ENCODE measurements around the gene NT5C1B. TPM values are rescaled to one million over a fixed set of nuclear protein-coding genes. Genes with fewer than 3 reads are reported as not detected.

Gene NT5C1B
- total RNA-seq, 4 donors from 2014 or later, result not detected

DNA sequence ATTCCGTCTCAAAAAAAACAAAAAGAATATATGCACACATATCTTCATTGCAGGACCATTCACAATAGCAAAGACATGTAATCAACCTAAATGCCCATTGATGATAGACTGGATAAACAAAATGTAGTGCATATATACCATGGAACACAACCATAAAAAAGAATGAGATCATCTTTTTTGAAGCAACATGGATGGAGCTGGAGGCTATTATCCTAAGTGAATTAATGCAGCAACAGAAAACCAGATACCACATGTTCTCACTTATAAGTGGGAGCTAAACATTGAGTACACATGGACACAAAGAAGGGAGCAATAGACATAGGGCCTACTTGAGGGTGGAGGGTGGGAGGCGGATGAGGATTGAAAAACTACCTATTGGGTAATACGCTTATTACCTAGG, 8.8 kb downstream of the NT5C1B start:
- Histone ChIP-seq H3K9me3 (no peaks in the 10 kb centered on the region), H3K36me3 (no peaks in the 10 kb centered on the region), H3K27me3 (no peaks in the 10 kb centered on the region), H3K4me3 (no peak overlapping the region), H3K27ac (no peak overlapping the region), H3K4me1 (no peaks in the 10 kb centered on the region)
- TF ChIP-seq CTCF (IDR thresholded peaks at IDR 0.05) (no peak), POLR2A (IDR thresholded peaks at IDR 0.05) (no peak)
- DNase-seq, result no peak

- DNase-seq, result no peak
- Histone ChIP-seq H3K4me1 (no peaks in the 10 kb centered on the region), H3K27ac (no peak overlapping the region), H3K27me3 (no peaks in the 10 kb centered on the region), H3K36me3 (no peaks in the 10 kb centered on the region), H3K4me3 (no peak overlapping the region), H3K9me3 (no peaks in the 10 kb centered on the region)
- TF ChIP-seq CTCF (IDR thresholded peaks at IDR 0.05) (no peak), POLR2A (IDR thresholded peaks at IDR 0.05) (no peak)
Observed at GRCh38 chr2:18578033-18578432, 11.3 kb downstream of the NT5C1B start.

DNA sequence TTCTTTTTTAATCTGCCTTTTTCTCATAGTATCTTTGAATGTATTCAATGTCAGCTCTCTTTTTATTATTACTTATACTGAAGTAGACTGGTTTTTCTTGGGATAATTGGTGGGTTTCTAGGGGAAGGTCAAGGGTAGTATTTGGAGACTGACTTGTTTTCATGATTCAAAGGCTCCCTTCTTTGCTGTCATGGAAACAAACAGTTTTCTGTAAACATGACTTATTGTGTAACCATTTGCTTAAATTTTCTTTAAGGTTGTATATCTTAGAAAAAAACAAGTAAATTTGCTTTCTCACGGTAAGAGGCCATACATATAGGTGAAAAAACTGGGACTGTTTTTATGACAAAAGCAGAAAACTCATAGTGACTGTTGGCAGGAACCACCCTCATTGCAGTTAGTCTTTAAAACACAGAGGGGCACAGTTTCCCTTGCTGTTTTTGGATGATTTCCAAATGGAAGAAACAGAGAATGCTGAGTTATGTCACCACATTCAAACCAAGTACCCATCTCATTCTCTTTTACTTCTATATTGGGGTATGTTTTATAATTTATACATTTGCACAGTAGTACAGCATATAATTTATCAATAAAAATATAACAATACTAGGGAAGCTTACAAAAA, 23.1 kb downstream of the NT5C1B start:
- DNase-seq, result no peak
- H3K36me3 ChIP-seq, result no peaks in the 10 kb centered on the region
- H3K27me3 ChIP-seq, result no peaks in the 10 kb centered on the region
- H3K4me3 ChIP-seq, result no peak overlapping the region
- no peaks in the 10 kb centered on the region for H3K4me1 ChIP-seq
- no peak overlapping the region for H3K27ac ChIP-seq
- TF ChIP-seq POLR2A (IDR thresholded peaks at IDR 0.05) (no peak), CTCF (IDR thresholded peaks at IDR 0.05) (no peak)
- no peaks in the 10 kb centered on the region for H3K9me3 ChIP-seq

DNA sequence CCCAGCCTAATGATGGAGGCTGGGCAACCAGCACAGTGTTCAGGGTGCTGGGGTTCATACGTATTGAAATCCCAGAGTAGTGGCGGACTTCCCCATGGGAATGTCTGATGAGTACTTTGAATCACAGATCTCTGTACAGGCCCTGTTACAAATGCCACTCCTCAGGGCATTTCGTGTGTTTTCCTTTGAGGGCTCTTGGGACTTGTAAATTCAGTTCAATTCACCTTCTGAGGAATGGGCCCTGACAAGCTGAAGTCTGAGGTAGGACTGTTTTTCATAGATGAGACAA, 28.6 kb downstream of the NT5C1B start:
- TF ChIP-seq POLR2A (IDR thresholded peaks at IDR 0.05) (no peak), CTCF (IDR thresholded peaks at IDR 0.05) (no peak)
- no peak for DNase-seq
- peak overlapping the region; percentile 97 to 99 (median 98) for H3K27ac ChIP-seq
- H3K9me3 ChIP-seq, result no peaks in the 10 kb centered on the region
- H3K4me3 ChIP-seq, result peak overlapping the region; percentile 80 to 95 (median 90)
- no peaks in the 10 kb centered on the region for H3K27me3 ChIP-seq
- peaks cover 0 to 22% (median 0%) of the 10 kb centered on the region in 4 donors for H3K4me1 ChIP-seq
- H3K36me3 ChIP-seq, result no peaks in the 10 kb centered on the region

GRCh38 chr2:18560031-18560796, 29.2 kb downstream of the NT5C1B start, which contains the start of gene RDH14:
RDH14 (minus strand) TSS chr2:18560653; CDS start chr2:18560572, 81 bp downstream.
- H3K36me3 ChIP-seq, result peaks cover 0 to 5% (median 0%) of the 10 kb centered on the region in 3 donors
- peaks cover 0 to 22% (median 0%) of the 10 kb centered on the region in 4 donors for H3K4me1 ChIP-seq
- no peaks in the 10 kb centered on the region for H3K9me3 ChIP-seq
- H3K27ac ChIP-seq, result peak within 1 kb of the TSS; percentile 97 to 99 (median 98)
- peak within 1 kb of the TSS; percentile 80 to 95 (median 90) for H3K4me3 ChIP-seq
- peak; percentile 93 to 98 (median 96) for DNase-seq
- peak in 1 of 6 experiments; percentile 1 for TF ChIP-seq CTCF (IDR thresholded peaks at IDR 0.05)
- peak; percentile 51 to 85 for TF ChIP-seq POLR2A (IDR thresholded peaks at IDR 0.05)
- no peaks in the 10 kb centered on the region for H3K27me3 ChIP-seq

Data from Peyer's patch (tissue), 4 donors.